HG03039 (cell line): ENCODE data around the gene NEK6.

Experiments
- ATAC-seq: cut with Tn5 transposase; IDR thresholded peaks from one replicate; pipeline ENCODE4 v1.9.1; 2021; ENCODE audit warnings: mild to moderate bottlenecking, moderate library complexity; ENCODE audit not compliant: unreplicated experiment

NEK6 gene

DNA sequence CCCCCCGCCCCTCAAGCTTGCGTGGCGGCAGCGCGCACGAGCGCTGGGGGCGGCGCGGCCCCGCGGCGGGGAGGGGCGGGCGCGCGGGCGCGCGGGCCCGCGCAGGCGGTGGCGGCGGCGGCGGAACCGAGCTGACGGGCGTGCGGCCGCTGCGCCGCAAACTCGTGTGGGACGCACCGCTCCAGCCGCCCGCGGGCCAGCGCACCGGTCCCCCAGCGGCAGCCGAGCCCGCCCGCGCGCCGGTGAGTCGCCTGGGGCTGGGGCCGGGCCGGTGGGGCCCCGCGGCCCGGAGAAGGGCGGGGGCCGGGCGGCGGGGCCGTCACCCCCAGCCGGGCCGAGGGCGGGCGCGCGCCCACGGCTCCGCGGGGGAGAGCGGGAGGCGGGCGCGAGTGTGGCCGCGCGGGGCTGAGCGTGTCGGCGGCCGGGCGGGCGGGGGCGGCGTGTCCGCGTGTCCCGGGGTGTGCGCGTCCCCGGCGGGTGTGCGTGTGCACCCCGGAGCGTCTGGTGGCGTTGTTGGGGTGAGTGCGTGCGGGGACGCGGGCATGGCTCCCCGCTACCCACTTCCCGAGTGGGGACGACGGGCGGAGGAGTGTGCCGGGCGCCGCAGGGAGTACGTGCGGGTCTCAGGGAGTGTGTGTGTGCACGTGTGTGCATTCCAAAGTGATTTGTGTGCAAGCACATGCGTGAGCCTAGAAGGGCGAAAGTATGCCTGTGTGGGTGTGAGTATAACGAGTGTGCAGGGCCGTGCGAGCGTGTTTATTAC lies at the start of gene NEK6:
Gene NEK6, plus strand, starts transcription at position 106 of the 763 bp plus-strand sequence. CDS start 44,016 bp downstream, outside the sequence.
- no peak for ATAC-seq

- no peak for ATAC-seq
Observed at GRCh38 chr9:124208571-124208970, 49.2 kb upstream of the NEK6 start.

DNA sequence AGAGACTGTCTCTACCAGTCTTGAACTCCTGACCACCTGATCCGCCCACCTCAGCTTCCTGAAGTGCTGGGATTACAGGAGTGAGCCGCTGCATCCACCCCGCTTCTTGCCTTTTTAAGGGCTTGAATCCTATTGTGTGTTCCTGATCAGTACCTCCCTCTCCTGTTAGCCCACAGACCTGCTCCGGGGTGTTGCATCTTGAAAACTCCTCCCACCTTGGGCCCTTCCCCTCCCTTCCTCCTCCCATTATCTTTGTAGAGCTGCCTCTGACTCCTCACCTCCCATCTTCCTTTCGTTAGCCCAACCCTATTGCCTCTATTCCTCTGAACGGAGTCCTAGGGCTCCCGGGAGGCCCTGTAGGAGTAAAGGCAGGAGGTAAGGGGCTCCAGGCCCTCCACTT lies 48.5 kb upstream of the NEK6 start:
- no peak for ATAC-seq

DNA sequence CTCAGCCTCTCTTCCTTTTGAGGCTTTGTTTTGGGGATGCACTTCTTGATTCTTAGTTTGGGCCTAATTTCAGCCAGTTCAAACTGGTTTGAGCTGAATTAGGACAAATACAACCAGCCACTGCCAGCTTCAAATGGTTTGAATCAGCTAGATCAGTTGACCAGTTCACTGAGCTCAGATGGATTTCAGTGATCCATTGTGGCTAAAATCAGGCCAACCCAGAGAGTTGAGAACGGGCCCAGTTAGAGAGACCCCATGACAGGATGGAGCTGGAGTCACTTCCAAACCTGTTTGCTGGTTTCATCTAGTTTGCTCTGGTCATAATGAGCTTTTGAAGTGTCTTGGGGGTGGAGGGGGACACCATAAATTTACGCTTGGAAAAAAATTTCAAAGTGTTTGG lies 48.0 kb upstream of the NEK6 start:
- no peak for ATAC-seq

DNA sequence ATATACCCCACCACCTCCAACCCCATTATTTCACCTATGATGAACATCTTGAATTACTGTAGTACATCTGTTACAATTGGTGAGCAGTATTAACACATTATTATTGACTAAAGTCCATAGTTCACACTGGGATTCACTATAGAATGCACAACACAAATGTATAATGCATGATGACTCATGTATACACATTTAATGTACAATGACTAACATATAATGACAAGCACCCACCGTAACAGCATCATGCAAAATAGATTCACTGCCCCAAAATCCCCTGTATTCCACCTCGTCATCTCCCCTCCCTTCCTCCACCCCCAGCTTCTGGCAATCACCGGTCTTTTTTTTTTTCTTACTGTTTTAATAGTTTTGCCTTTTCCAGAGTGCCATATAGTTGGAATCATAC lies 47.1 kb upstream of the NEK6 start:
- peak; percentile 38 for ATAC-seq

DNA sequence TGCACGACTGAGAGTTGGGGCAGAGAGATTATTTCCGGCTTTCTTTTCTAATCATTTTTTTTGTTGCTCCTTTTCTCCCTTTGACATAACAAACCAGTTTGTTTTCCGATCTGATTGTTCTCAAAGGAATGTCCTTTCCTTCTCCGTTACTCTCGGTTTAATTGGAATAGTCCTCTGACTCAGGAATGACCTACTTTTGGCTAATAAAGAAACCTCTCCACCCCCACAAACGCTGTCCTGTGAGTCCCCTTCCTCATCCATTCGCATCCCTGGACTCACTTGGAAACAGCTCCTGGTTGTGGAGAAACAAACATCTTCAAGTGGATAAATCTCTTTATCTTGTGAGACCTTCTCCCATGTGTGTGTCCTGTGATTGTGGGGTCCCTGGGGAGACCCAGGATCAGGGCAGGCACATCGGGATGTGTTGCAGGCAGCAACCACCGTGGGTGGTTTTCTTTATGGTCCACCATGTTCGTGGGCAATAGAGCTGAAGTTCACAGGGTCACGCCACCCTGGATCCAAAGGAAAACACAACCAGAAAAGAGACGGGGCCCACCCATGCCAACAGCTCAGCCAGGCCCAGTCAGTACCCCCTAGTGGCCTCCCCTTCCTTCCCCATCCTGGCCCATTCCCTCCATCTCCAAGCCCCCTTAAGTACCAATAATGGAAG lies 45.2 kb upstream of the NEK6 start:
- no peak for ATAC-seq

DNA sequence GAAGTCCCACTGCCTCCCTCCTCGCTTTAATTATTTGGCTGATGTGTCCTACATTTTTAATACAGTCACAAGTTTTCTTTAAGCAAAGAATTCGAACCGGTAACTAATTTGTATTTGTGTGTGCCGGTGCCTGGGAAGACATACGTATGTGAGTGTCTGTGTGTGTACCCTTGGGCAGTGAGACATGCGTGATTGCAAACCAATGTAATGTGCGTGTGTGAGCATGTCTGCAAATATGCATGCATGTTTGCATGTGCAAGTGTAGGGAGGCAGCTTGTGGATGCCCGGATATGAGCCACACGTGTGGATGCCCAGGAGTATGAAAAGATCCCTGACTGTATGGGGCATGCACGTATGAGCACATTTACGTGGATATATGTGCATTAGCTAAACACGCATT lies 44.4 kb upstream of the NEK6 start:
- ATAC-seq, result no peak

DNA sequence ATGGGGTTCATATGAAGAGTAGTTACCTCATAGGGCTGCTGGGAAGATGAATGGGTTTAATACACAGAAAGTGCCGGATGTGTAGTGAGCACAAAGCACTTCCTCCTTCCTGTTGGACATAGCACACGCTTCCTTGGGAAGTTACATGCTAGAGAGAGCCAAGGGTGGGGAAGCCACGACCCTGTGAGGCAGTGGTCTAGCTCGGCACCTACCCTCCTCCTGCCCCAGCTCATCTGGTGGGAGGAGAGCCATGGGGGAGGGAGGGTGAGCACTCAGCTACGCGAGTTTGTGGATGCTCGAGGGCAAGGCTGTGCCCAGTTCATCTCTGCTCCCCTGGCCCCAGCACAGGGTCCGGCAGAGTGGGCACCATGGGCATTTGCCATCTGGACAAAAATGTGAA lies 43.6 kb upstream of the NEK6 start:
- no peak for ATAC-seq

- no peak for ATAC-seq
Observed at GRCh38 chr9:124214596-124215367, 43.0 kb upstream of the NEK6 start.

GRCh38 chr9:124215368-124215910 lies 42.3 kb upstream of the NEK6 start:
- ATAC-seq, result no peak

DNA sequence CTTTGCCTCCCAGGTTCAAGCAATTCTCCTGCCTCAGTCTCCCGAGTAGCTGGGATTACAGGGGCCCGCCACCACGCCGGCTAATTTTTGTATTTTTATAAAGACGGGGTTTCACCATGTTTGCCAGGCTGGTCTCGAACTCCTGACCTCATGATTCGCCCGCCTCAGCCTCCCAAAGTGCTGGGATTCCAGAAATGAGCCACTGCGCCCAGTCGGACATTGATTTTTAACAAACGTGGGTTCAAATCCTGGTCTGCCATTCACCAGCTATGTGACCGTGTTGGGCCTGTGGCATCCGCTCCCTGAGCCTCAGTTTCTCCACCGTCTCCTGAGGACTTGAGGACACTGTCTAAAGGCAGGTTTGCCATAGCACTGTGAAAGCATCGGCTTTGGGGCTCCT lies 41.8 kb upstream of the NEK6 start:
- no peak for ATAC-seq

DNA sequence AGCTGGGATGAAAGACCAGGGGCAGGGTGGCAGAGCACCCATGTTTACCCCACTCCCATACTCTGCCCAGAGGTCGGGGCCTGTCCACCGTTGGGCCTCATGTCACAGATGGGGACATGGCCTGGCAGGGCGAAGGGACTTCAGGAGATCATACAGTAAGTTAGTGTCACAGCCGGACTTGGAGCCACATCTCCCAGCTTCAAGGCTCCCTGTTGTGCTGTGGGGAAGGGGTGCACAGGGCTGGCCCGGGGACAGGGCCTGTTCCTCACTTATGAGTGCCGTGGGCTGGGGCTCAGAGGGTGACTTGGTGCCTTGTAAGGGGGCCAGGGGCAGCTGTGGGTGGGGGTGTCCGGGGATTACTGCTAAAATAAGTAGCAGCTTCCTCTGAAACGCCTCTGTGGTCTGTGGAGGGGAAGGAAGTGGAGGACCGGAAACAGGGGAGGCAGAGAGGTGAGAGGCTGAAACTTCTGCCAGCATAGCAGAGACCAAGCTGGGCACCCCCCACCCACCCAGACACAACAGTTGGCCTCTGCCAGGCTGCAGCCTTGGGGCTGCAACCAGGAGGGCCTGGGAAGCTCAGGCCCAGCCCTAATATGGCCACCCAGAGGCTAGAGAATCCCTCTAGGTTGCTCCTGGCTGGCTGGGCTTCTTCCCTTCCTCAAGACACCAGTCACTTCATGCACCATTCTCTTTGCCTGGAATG lies 41.1 kb upstream of the NEK6 start:
- no peak for ATAC-seq

DNA sequence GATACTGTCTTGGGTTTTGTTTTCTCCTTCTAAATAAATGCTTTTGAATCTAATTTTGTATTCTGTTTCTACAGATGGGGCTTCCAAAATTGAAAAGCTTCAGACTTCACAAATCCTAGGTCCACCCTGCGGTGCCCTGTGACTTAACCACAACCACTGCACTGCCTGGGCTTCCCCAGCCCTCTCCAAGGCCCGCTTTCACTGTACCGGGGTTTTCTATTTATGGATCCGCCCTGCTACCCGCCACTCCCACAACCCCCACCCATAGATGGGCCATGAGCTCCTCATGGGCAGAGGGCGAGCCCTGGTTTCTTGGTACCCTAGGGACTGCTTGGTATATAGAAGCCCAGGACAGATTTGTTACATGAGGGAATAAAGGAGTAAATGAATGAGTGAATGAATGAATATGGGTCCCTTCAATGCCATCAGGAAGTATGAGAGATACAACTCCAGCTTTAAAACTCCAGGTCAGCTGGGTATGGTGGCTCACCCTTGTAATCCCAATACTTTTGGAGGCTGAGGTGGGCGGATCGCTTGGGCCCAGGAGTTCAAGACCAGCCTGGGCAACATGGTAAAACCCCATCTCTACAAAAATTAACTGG lies 39.8 kb upstream of the NEK6 start:
- ATAC-seq, result no peak

DNA sequence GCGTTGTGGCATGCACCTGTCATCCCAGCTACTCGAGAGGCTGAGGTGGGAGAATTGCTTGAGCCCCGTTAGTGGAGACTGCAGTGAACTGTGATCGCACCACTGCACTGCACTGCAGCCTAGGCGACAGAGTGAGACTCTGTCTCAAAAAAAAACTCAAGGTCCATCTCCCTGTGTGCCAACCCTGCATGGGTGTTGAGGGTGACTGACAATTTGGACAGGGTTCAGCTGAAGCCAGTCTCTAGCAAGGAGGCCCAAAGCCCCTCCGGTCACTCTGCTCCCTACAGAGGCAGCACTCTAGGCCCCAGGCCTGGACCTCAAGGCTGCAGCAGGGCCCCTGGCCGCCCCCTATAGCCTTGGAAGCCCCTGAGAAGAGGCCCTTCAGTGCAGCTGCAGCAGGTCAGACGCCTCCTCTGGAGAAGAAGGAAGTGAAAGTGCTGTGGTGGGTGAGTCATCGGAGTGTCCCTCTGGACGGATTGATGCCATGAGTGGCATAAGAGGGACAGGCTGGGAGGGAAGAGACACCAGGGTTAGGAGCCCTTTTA lies 39.2 kb upstream of the NEK6 start:
- peak; percentile 54 for ATAC-seq

DNA sequence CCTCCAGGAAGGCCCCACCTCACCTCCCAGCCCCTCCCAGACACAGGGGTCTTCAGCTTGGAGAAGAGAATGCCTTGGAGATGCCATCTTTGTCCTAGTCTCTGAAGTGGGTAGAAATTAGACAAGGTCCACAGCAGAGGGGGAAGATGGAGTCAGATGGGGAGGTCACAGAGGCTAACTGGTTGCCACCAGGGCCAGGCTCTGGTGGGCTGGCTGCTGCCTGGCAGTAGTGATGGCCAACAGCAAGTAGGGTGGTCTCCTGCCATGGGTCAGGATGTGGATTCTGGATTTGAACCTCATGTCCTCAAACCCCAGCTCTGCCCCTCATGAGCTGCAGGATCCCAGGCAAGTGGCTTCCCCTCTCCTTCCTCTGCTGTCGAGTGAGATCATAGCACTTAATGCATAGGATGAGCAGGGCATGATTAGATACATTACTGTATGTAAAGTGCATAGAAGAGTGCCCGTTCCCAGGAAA lies 38.7 kb upstream of the NEK6 start:
- ATAC-seq, result peak; percentile 9

GRCh38 chr9:124220946-124221451 lies 36.8 kb upstream of the NEK6 start:
- ATAC-seq, result no peak

GRCh38 chr9:124221676-124222075 lies 36.1 kb upstream of the NEK6 start:
- no peak for ATAC-seq

- no peak for ATAC-seq
Observed at GRCh38 chr9:124222109-124222508, 35.6 kb upstream of the NEK6 start.

GRCh38 chr9:124222918-124223720 lies 34.6 kb upstream of the NEK6 start:
- no peak for ATAC-seq
